Measurements from ENCODE around the gene EOLA1. TPM values are rescaled to one million over a fixed set of nuclear protein-coding genes. Genes with fewer than 3 reads are reported as not detected.

Gene EOLA1
- total RNA-seq, 1 experiment from 2014 or later, result 7.9 TPM

DNA sequence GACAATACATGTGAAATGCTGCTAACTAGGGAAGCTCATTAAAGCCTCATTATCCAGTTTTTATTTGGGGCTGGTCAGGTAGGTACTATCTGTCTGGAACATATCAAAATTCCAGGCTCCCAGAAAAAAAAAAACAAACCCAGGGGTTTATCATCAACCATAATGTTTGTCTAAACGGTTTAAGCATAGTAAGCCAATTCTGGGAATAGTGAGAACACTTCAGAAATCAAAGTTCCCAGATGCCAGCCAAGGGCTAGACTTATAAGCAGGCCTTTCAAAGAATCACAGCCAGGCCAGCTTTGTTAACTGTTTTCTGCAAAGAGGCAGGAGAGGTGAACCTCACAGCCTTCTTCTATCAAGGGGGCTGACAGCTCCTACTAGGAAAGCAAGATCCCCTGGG, 43.8 kb upstream of the EOLA1 start:
- no peak overlapping the region for H3K9ac ChIP-seq (ENCODE audit: extremely low read depth, insufficient read length, low read length)

More for the DNA sequence above, 43.8 kb upstream of the EOLA1 start:
- Histone ChIP-seq H2BK15ac (ENCODE audit: low read depth, low read length) (no peak overlapping the region), H2BK20ac (ENCODE audit: low read depth, low read length, poor library complexity, severe bottlenecking) (no peak overlapping the region), H4K91ac (ENCODE audit: insufficient read length, low read depth, low read length) (no peak overlapping the region), H3K4ac (ENCODE audit: low read depth, low read length) (no peak overlapping the region), H3K23ac (ENCODE audit: insufficient read length, low read depth, low read length) (no peak overlapping the region), H3K27me3 (ENCODE audit: insufficient read depth, low read length) (no peaks in the 10 kb centered on the region), H3K79me2 (ENCODE audit: insufficient read depth, low read length) (no peaks in the 10 kb centered on the region), H3K14ac (ENCODE audit: insufficient read depth, low read length) (no peak overlapping the region), H2BK120ac (ENCODE audit: low read depth, low read length, poor library complexity, severe bottlenecking) (no peak overlapping the region), H2AFZ (ENCODE audit: low read length) (no peak overlapping the region), H4K5ac (ENCODE audit: insufficient read length, low read depth, low read length) (no peak overlapping the region), H3K56ac (ENCODE audit: insufficient read length, low read depth, low read length) (no peak overlapping the region), H4K20me1 (ENCODE audit: control insufficient read depth, insufficient read depth, insufficient read length) (no peaks in the 10 kb centered on the region), H2BK5ac (ENCODE audit: insufficient read length, low read length) (no peak overlapping the region), H2AK5ac (ENCODE audit: insufficient read length, low read length) (no peak overlapping the region), H3K9me3 (ENCODE audit: control insufficient read depth, low read depth, low read length) (peaks cover 71% of the 10 kb centered on the region), H3K4me1 (ENCODE audit: insufficient read depth, low read length) (no peaks in the 10 kb centered on the region), H3K4me2 (ENCODE audit: insufficient read depth, insufficient read length, low read length) (no peak overlapping the region), H3K27ac (ENCODE audit: insufficient read length, low read depth, low read length) (no peak overlapping the region), H3K18ac (ENCODE audit: insufficient read length, low read depth, low read length) (no peak overlapping the region), H3K23me2 (ENCODE audit: insufficient read length, low read depth, low read length, poor library complexity, severe bottlenecking) (no peaks in the 10 kb centered on the region), H4K8ac (replicated peaks; ENCODE audit: insufficient read length, low read depth, low read length) (no peak overlapping the region), H3K79me1 (ENCODE audit: insufficient read depth, low read depth, low read length, poor library complexity, severe bottlenecking) (no peaks in the 10 kb centered on the region), H3T11ph (ENCODE audit: low read length) (no peak overlapping the region), H2BK12ac (ENCODE audit: insufficient read length, low read depth, low read length) (no peak overlapping the region)
- Mint-ChIP-seq H3K27me3 (ENCODE audit: low read depth) (no peaks in the 10 kb centered on the region; the same call in 1 of the 2 replicates), H3K36me3 (ENCODE audit: insufficient read depth in 1 of 3, low read depth in 3 of 3) (peaks cover 20 to 54% (median 53%) of the 10 kb centered on the region in 3 experiments; a peak in 6 of 7 replicates), H3K4me3 (no peak overlapping the region), H3K27ac (no peak overlapping the region), H3K4me1 (no peaks in the 10 kb centered on the region), H3K9me3 (peaks cover 42 to 51% of the 10 kb centered on the region in 2 experiments)
- TF ChIP-seq, protein P1, sequence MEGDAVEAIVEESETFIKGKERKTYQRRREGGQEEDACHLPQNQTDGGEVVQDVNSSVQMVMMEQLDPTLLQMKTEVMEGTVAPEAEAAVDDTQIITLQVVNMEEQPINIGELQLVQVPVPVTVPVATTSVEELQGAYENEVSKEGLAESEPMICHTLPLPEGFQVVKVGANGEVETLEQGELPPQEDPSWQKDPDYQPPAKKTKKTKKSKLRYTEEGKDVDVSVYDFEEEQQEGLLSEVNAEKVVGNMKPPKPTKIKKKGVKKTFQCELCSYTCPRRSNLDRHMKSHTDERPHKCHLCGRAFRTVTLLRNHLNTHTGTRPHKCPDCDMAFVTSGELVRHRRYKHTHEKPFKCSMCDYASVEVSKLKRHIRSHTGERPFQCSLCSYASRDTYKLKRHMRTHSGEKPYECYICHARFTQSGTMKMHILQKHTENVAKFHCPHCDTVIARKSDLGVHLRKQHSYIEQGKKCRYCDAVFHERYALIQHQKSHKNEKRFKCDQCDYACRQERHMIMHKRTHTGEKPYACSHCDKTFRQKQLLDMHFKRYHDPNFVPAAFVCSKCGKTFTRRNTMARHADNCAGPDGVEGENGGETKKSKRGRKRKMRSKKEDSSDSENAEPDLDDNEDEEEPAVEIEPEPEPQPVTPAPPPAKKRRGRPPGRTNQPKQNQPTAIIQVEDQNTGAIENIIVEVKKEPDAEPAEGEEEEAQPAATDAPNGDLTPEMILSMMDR (conservative IDR thresholded peaks at IDR 0.05), result no peak
- no CpG with 5 or more reads among the region's 1 CpG for WGBS (ENCODE audit: extremely low coverage, insufficient read length, low lambda C conversion rate)
- no peak for DNase-seq

Data from H9 (cell line).